CD4-positive, CD25-positive, alpha-beta regulatory T cell (primary cell): ENCODE measurements around the gene PDSS2. TPM values are rescaled to one million over a fixed set of nuclear protein-coding genes. Genes with fewer than 3 reads are reported as not detected.
"Not testable (repeated sequence)": the region's sequence is repeated elsewhere in the genome, so short reads cannot be mapped to it uniquely, and the experiment has no call there.

Experiments used
- ATAC-seq, 2 donors: fragments of 150-1000 bp; cut with Tn5 transposase; one replicate each; pipeline ENCODE4 v1.10.0; 2021; ENCODE audit warnings: low read depth in 2 of 2, moderate number of reproducible peaks in 2 of 2, moderate library complexity in 1 of 2
- DNase-seq, 3 donors: peaks; one replicate each; pipeline versions ENCODE4 v3.0.0 to v3.0.0-alpha.2; 2012 to 2022; ENCODE audit warnings: mixed read lengths in 1 of 3
- H3K27ac ChIP-seq: one replicate; pipeline ENCODE4 v1.7.0; 2013; ENCODE audit warnings: mild to moderate bottlenecking, low read length; ENCODE audit not compliant: insufficient read depth, poor library complexity, severe bottlenecking
- H3K27me3 ChIP-seq: one replicate; pipeline ENCODE4 v1.7.0; 2013; ENCODE audit warnings: low read length; ENCODE audit not compliant: control insufficient read depth, insufficient read depth
- H3K36me3 ChIP-seq: one replicate; pipeline ENCODE4 v1.7.0; 2013; ENCODE audit warnings: mild to moderate bottlenecking, low read length, moderate library complexity; ENCODE audit not compliant: control insufficient read depth, insufficient read depth
- H3K4me1 ChIP-seq: 2 replicates; pipeline ENCODE4 v1.7.0; 2013; ENCODE audit warnings: mild to moderate bottlenecking, low read length; ENCODE audit not compliant: insufficient read depth, control insufficient read depth, poor library complexity, severe bottlenecking
- H3K4me3 ChIP-seq: one replicate; pipeline ENCODE4 v1.7.0; 2013; ENCODE audit warnings: low read depth, mild to moderate bottlenecking, low read length, moderate library complexity
- H3K9me3 ChIP-seq, 2 experiments: 1 replicate in 1 of 2; 2 replicates in 1 of 2; pipeline ENCODE4 v1.7.0; 2013; ENCODE audit warnings: low read length in 2 of 2, mild to moderate bottlenecking in 1 of 2, moderate library complexity in 1 of 2; ENCODE audit not compliant: control insufficient read depth in 2 of 2
- H3K27ac Mint-ChIP-seq, 3 donors: one replicate each; pipeline ENCODE4 v1.8.0; 2020 to 2022; ENCODE audit warnings: mild to moderate bottlenecking in 3 of 3, mixed read lengths in 3 of 3, moderate library complexity in 2 of 3
- H3K27me3 Mint-ChIP-seq: one replicate; pipeline ENCODE4 v1.8.0; 2022; ENCODE audit warnings: mild to moderate bottlenecking, mixed read lengths
- H3K36me3 Mint-ChIP-seq: one replicate; pipeline ENCODE4 v1.8.0; 2020; ENCODE audit warnings: mixed read lengths
- H3K4me1 Mint-ChIP-seq, 4 donors: one replicate each; pipeline ENCODE4 v1.8.0; 2020 to 2022; ENCODE audit warnings: mixed read lengths in 4 of 4, mild to moderate bottlenecking in 1 of 4
- H3K4me3 Mint-ChIP-seq, 4 donors: one replicate each; pipeline ENCODE4 v1.8.0; 2020 to 2022; ENCODE audit warnings: mild to moderate bottlenecking in 4 of 4, mixed read lengths in 4 of 4, moderate library complexity in 3 of 4
- H3K9me3 Mint-ChIP-seq, 7 donors: one replicate each; pipeline ENCODE4 v1.8.0; 2020 to 2022; ENCODE audit warnings: mixed read lengths in 7 of 7, mild to moderate bottlenecking in 3 of 7, moderate library complexity in 2 of 7
- polyA plus RNA-seq, 4 donors: library from polyadenylated mRNA; unstranded; fragments of 300-500 nt; fragmentation: Illumina TruSeq; gene quantifications; one replicate each; pipeline ENCODE4 v1.2.3, GENCODE V29; 2021
- total RNA-seq: library from RNA; stranded (reverse); gene quantifications from one replicate; pipeline ENCODE4 v1.2.3, GENCODE V29; 2022

The PDSS2 gene
- total and polyA plus RNA-seq, 5 donors from 2014 or later = 11.6 to 18.8 (median 15.1) TPM

DNA sequence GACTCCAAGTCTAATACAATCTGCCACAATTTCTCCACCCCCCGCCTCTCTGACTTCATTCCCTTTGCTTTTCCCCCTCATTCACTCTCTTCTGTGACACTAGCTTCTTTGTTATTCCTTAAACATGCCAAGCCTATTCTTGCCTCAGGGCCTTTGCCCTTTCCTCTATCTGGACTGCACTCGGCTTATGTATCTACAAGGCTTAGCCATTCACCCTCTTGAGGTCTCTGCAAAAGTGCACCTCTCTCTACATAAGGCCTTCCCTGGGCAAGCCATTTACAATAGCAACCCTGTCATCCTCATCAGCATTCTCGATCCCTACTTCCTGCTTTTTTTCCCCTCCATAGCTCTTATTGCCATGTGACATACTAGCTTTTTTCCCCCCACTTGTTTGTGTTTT lies 168.9 kb downstream of the PDSS2 start:
- DNase-seq = no peak
- Histone ChIP-seq H3K27me3 (no peaks in the 10 kb centered on the region), H3K27ac (no peak overlapping the region), H3K9me3 (no peaks in the 10 kb centered on the region), H3K4me1 (no peaks in the 10 kb centered on the region), H3K36me3 (no peaks in the 10 kb centered on the region), H3K4me3 (no peak overlapping the region)
- no peak overlapping the region for H3K27ac Mint-ChIP-seq
- H3K27me3 Mint-ChIP-seq = no peaks in the 10 kb centered on the region
- H3K9me3 Mint-ChIP-seq = peaks cover 0 to 4% (median 0%) of the 10 kb centered on the region in 7 donors
- H3K36me3 Mint-ChIP-seq = peaks cover 6% of the 10 kb centered on the region
- no peak for ATAC-seq
- peaks cover 0 to 22% (median 8%) of the 10 kb centered on the region in 4 donors for H3K4me1 Mint-ChIP-seq
- H3K4me3 Mint-ChIP-seq = peak overlapping the region in 1 of 4 donors; percentile 54

DNA sequence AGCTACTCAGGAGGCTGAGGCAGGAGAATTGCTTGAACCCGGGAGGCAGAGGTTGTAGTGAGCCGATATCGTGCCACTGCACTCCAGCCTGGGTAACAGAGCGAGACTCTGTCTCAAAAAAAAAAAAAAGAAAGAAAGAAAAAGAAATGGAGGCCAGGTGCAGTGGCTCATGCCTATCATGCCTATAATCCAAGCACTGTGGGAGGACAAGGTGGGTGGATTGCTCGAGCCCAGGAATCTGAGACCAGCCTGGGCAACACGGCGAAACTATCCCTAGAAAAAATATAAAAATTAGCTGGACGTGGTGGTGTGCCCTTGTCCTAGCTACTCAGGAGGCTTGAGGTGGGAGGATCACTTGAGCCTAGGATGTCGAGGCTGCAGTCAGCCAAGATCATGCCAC lies 170.1 kb downstream of the PDSS2 start:
- H3K27me3 Mint-ChIP-seq, H3K36me3 ChIP-seq, H3K4me1 ChIP-seq, H3K27ac ChIP-seq, H3K4me3 Mint-ChIP-seq, H3K27ac Mint-ChIP-seq, H3K4me3 ChIP-seq, DNase-seq, ATAC-seq, H3K36me3 Mint-ChIP-seq, H3K9me3 Mint-ChIP-seq, H3K27me3 ChIP-seq, H3K9me3 ChIP-seq: not testable (repeated sequence)
- H3K4me1 Mint-ChIP-seq = peaks cover 0 to 25% (median 8%) of the 10 kb centered on the region in 4 donors

DNA sequence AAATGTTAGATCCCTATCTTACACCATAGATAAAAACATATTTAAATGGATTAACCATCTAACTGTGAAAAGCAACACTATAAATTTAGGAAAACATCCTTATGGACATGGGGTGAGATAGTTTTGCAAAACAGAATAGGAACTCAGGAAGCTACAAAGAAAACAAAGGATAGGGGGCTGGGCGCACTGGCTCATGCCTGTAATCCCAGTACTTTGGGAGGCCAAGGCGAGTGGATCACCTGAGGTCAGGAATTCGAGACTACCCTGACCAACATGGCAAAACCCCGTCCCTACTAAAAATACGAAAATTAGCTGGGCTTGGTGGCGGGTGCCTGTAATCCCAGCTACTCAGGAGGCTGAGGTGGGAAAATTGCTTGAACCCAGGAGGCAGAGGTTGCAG lies 173.7 kb downstream of the PDSS2 start:
- not testable (repeated sequence) for H3K4me3 Mint-ChIP-seq, H3K36me3 Mint-ChIP-seq, H3K27me3 Mint-ChIP-seq, H3K9me3 Mint-ChIP-seq, DNase-seq, H3K4me1 Mint-ChIP-seq, H3K4me3 ChIP-seq, ATAC-seq, H3K9me3 ChIP-seq, H3K27ac Mint-ChIP-seq, H3K36me3 ChIP-seq, H3K4me1 ChIP-seq, H3K27ac ChIP-seq, H3K27me3 ChIP-seq

DNA sequence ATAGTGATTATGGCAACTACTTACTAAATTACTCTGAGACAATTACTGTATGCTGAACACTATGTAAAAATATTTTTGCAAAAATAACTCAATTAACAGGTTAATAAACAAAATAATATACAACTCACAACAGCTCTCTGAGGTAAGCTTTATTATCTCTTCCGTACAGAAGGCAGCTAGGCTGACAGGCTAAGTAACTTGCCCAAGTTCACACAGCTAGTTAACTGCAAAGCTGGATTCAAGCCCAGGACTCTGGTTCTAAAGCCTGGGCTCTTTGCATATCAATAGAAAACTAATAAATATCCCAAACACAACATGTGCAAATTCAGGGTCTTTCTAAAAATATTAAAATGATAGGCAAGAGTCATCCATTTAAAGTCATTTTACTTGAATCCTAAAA lies 174.6 kb downstream of the PDSS2 start:
- H3K36me3 ChIP-seq = no peaks in the 10 kb centered on the region
- no peak overlapping the region for H3K4me3 ChIP-seq
- no peaks in the 10 kb centered on the region for H3K9me3 ChIP-seq
- Mint-ChIP-seq H3K27ac (no peak overlapping the region), H3K36me3 (no peaks in the 10 kb centered on the region), H3K9me3 (peaks cover 0 to 2% (median 0%) of the 10 kb centered on the region in 7 donors), H3K4me1 (peaks cover 0 to 7% (median 2%) of the 10 kb centered on the region in 4 donors), H3K4me3 (no peak overlapping the region), H3K27me3 (no peaks in the 10 kb centered on the region)
- ATAC-seq = no peak
- no peaks in the 10 kb centered on the region for H3K4me1 ChIP-seq
- DNase-seq = no peak
- no peak overlapping the region for H3K27ac ChIP-seq
- no peaks in the 10 kb centered on the region for H3K27me3 ChIP-seq

DNA sequence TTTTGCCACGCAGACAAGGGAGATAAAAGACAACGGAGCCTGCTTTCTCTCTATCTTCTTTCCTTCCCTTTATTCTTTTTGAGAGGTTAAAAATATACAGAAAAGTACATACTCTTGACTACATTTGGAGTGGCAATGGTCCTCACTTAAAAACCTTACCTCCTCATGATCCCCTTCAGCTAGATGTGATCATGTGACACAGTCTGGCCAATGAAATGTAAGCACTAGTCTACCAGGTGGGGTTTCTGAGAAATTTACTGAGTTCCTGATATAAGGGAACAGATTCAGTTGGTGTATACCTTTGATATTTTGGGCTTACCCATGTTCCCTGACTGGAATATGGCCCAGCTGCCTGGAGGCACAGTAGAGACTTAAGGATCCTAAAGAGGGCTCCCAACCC lies 178.6 kb downstream of the PDSS2 start:
- no peak overlapping the region for H3K27ac Mint-ChIP-seq
- Histone ChIP-seq H3K27ac (no peak overlapping the region), H3K9me3 (no peaks in the 10 kb centered on the region), H3K27me3 (no peaks in the 10 kb centered on the region), H3K4me3 (no peak overlapping the region), H3K36me3 (no peaks in the 10 kb centered on the region), H3K4me1 (no peaks in the 10 kb centered on the region)
- H3K9me3 Mint-ChIP-seq = no peaks in the 10 kb centered on the region
- no peaks in the 10 kb centered on the region for H3K36me3 Mint-ChIP-seq
- H3K27me3 Mint-ChIP-seq = no peaks in the 10 kb centered on the region
- DNase-seq = peak in 1 of 3 donors; percentile 8
- ATAC-seq = no peak
- H3K4me3 Mint-ChIP-seq = no peak overlapping the region
- H3K4me1 Mint-ChIP-seq = peaks cover 0 to 11% (median 2%) of the 10 kb centered on the region in 4 donors

DNA sequence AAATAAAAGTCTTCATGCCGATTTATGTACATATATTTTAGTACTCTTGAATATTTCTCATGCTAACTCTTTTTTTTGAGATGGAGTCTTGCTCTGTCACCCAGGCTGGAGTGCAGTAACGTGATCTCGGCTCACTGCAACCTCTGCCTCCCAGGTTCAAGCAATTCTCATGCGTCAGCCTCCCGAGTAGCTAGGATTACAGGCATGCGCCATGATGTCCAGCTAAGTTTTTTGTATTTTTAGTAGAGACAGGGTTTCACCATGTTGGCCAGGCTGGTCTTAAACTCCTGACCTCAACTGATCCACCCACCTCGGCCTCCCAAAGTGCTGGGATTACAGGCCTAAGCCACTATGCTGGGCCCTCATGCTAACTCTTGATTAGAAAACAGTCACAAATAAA lies 179.4 kb downstream of the PDSS2 start:
- H3K9me3 ChIP-seq, ATAC-seq, DNase-seq, H3K4me1 Mint-ChIP-seq, H3K4me1 ChIP-seq, H3K4me3 ChIP-seq, H3K36me3 Mint-ChIP-seq, H3K27ac ChIP-seq, H3K36me3 ChIP-seq, H3K27ac Mint-ChIP-seq, H3K9me3 Mint-ChIP-seq, H3K4me3 Mint-ChIP-seq, H3K27me3 ChIP-seq, H3K27me3 Mint-ChIP-seq: not testable (repeated sequence)

DNA sequence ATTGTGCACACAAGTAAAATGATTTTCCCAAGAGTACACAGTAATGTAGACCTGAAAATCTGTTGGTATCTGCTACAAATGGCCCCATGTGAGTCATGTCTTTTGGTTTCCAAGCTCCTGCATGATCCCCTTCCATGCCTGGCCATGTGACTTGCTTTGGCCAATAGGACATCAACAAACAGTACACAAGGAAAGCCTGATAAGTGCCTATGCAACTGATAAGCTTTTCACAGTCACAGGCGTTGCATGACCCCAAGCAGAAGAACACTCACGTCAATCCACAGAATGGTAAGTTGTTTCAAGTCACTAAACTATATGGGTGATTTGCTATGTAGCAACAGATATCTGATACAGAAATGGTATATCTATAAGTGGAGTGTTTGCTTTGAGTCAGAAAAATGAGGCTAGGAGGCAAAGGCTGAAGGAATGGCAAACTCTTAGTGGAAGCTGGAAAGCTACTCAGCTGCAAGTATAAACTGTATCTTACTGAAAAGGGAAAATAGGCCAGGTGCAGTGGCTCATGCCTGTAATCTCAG lies 184.0 kb downstream of the PDSS2 start:
- H3K4me3 ChIP-seq = no peak overlapping the region
- H3K36me3 ChIP-seq = peaks cover 5% of the 10 kb centered on the region
- Mint-ChIP-seq H3K27me3 (no peaks in the 10 kb centered on the region), H3K4me1 (peaks cover 0 to 5% (median 2%) of the 10 kb centered on the region in 4 donors), H3K27ac (no peak overlapping the region), H3K9me3 (no peaks in the 10 kb centered on the region), H3K4me3 (no peak overlapping the region), H3K36me3 (peaks cover 9% of the 10 kb centered on the region)
- DNase-seq = no peak
- no peaks in the 10 kb centered on the region for H3K4me1 ChIP-seq
- no peaks in the 10 kb centered on the region for H3K9me3 ChIP-seq
- no peaks in the 10 kb centered on the region for H3K27me3 ChIP-seq
- H3K27ac ChIP-seq = no peak overlapping the region
- ATAC-seq = no peak

DNA sequence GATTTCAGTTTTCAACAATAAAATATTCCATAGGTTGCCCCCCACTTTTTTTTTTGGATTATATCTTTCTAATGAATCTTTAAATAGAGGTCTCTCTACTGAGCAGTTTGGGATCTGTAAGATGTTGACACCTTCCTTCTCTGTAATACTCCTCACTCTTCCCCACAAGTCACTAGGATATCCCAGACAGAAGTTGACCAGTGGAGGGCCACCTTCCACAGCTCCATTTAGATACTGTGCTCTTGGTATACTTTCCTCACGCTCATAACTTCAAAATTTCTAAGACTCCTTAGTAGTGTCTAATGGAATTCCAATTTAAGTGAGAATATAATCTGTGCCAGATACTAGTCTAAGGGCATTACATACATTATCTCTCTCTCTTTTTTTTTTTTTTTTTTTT lies 185.1 kb downstream of the PDSS2 start:
- Mint-ChIP-seq H3K9me3 (no peaks in the 10 kb centered on the region), H3K27ac (no peak overlapping the region), H3K4me3 (no peak overlapping the region), H3K36me3 (peaks cover 9% of the 10 kb centered on the region), H3K27me3 (no peaks in the 10 kb centered on the region), H3K4me1 (peaks cover 0 to 5% (median 2%) of the 10 kb centered on the region in 4 donors)
- Histone ChIP-seq H3K27me3 (no peaks in the 10 kb centered on the region), H3K4me1 (no peaks in the 10 kb centered on the region), H3K36me3 (peaks cover 5% of the 10 kb centered on the region), H3K4me3 (no peak overlapping the region), H3K9me3 (no peaks in the 10 kb centered on the region), H3K27ac (no peak overlapping the region)
- DNase-seq (no peak), ATAC-seq (no peak)
